Liver (tissue), 9 donors: ENCODE measurements around the gene ADH7. TPM values are rescaled to one million over a fixed set of nuclear protein-coding genes. Genes with fewer than 3 reads are reported as not detected.

ENCODE experiments used
- DNase-seq: peaks from one replicate; pipeline ENCODE4 v3.0.0-alpha.2; 2017; ENCODE audit warnings: low spot score
- H3K27ac ChIP-seq, 2 donors: one replicate each; pipeline ENCODE4 v1.7.0; 2013; ENCODE audit warnings: inconsistent platforms in 2 of 2, low read length in 2 of 2, control low read depth in 1 of 2, low read depth in 1 of 2, mild to moderate bottlenecking in 1 of 2
- H3K27me3 ChIP-seq, 4 donors: one replicate each; pipeline versions ENCODE4 v1.6.1 to v1.7.0; 2013; ENCODE audit warnings: low read length in 3 of 4, inconsistent platforms in 1 of 4, mild to moderate bottlenecking in 1 of 4, moderate library complexity in 1 of 4; ENCODE audit not compliant: control insufficient read depth in 4 of 4, insufficient read depth in 4 of 4
- H3K36me3 ChIP-seq, 4 donors: one replicate each; pipeline versions ENCODE4 v1.6.1 to v1.7.0; 2013; ENCODE audit warnings: low read length in 3 of 4, mild to moderate bottlenecking in 3 of 4, low read depth in 1 of 4, moderate library complexity in 1 of 4; ENCODE audit not compliant: control insufficient read depth in 4 of 4, insufficient read depth in 3 of 4
- H3K4me1 ChIP-seq, 4 donors: one replicate each; pipeline versions ENCODE4 v1.6.1 to v1.7.0; 2013; ENCODE audit warnings: low read length in 3 of 4, mild to moderate bottlenecking in 3 of 4, moderate library complexity in 1 of 4; ENCODE audit not compliant: control insufficient read depth in 4 of 4, insufficient read depth in 4 of 4
- H3K4me3 ChIP-seq, 3 donors: one replicate each; pipeline versions ENCODE4 v1.6.1 to v1.7.0; 2013; ENCODE audit warnings: low read length in 3 of 3, control low read depth in 1 of 3, low read depth in 1 of 3, mild to moderate bottlenecking in 1 of 3
- H3K9ac ChIP-seq, 2 donors: one replicate each; pipeline ENCODE4 v1.7.0; 2013; ENCODE audit warnings: low read length in 2 of 2, mild to moderate bottlenecking in 2 of 2, moderate library complexity in 2 of 2, control low read depth in 1 of 2, low read depth in 1 of 2
- H3K9me3 ChIP-seq, 4 donors: one replicate each; pipeline versions ENCODE4 v1.6.1 to v1.7.0; 2013; ENCODE audit warnings: low read length in 3 of 4; ENCODE audit not compliant: control insufficient read depth in 4 of 4
- ATF3 ChIP-seq: IDR thresholded peaks from 2 replicates; pipeline ENCODE4 v1.6.1; 2016; ENCODE audit warnings: antibody characterized with exemption
- CTCF ChIP-seq: fragments of 150-350 bp; IDR thresholded peaks from 2 replicates; pipeline ENCODE4 v1.5.1; 2017; ENCODE audit warnings: improper control_type of control experiment, low read depth, low read length; ENCODE audit not compliant: missing input control
- EGR1 ChIP-seq, 2 donors: IDR thresholded peaks; 2 replicates each; pipeline ENCODE4 v1.6.1; 2016 to 2018; ENCODE audit warnings: antibody characterized with exemption in 2 of 2, low read depth in 2 of 2
- GABPA ChIP-seq, 2 donors: IDR thresholded peaks in 1 of 2; conservative IDR thresholded peaks in 1 of 2; 2 replicates each; pipeline ENCODE4 v1.6.1; 2016; ENCODE audit warnings: antibody characterized with exemption in 2 of 2, mild to moderate bottlenecking in 1 of 2, moderate library complexity in 1 of 2
- HNF4G ChIP-seq: IDR thresholded peaks from 2 replicates; pipeline ENCODE4 v1.6.1; 2016; ENCODE audit warnings: antibody characterized with exemption
- JUND ChIP-seq, 2 donors: IDR thresholded peaks; 2 replicates each; pipeline ENCODE4 v1.6.1; 2016; ENCODE audit warnings: antibody characterized with exemption in 2 of 2
- MAX ChIP-seq: IDR thresholded peaks from 2 replicates; pipeline ENCODE4 v1.6.1; 2016; ENCODE audit warnings: antibody characterized with exemption
- NR2F2 ChIP-seq: IDR thresholded peaks from 2 replicates; pipeline ENCODE4 v1.6.1; 2016; ENCODE audit warnings: antibody characterized with exemption
- REST ChIP-seq: IDR thresholded peaks from 2 replicates; pipeline ENCODE4 v1.6.1; 2016; ENCODE audit warnings: antibody characterized with exemption, mild to moderate bottlenecking
- TAF1 ChIP-seq: conservative IDR thresholded peaks from 2 replicates; pipeline ENCODE4 v1.6.1; 2016; ENCODE audit warnings: antibody characterized with exemption, mild to moderate bottlenecking
- YY1 ChIP-seq: IDR thresholded peaks from 2 replicates; pipeline ENCODE4 v1.6.1; 2016; ENCODE audit warnings: antibody characterized with exemption, mild to moderate bottlenecking
- ZBTB33 ChIP-seq: IDR thresholded peaks from 2 replicates; pipeline ENCODE4 v1.6.1; 2016; ENCODE audit warnings: antibody characterized with exemption
- polyA plus RNA-seq, 2 donors: library from polyadenylated mRNA; stranded (reverse) in 1 of 2; unstranded in 1 of 2; fragments of 200-250 nt in 1 of 2; fragments of >200 nt in 1 of 2; fragmentation: Nextera tagmentation in 1 of 2; extraction: Ambion mirVana in 1 of 2; gene quantifications; one replicate each; pipeline versions ENCODE4 v1.2.1 to v1.2.3, GENCODE V29; 2013 to 2015
- total RNA-seq, 2 donors: library from RNA; depleted of rRNA; stranded (reverse); fragments of >200 nt; gene quantifications; one replicate each; pipeline ENCODE4 v1.2.3, GENCODE V29; 2014
- donor health status: healthy.
- donor health status: healthy.
- donor health status: healthy.
- donor health status: healthy.
- donor health status: healthy.

ADH7 gene
- total and polyA plus RNA-seq, 4 donors = under 0.01 TPM; not detected in 3

- no peak for TF ChIP-seq GABPA (IDR thresholded peaks at IDR 0.05 in 1 of 2, conservative IDR thresholded peaks at IDR 0.05 in 1 of 2)
- no peak for TF ChIP-seq MAX
- no peak for TF ChIP-seq ATF3
- TF ChIP-seq REST = no peak
- TF ChIP-seq NR2F2 = no peak
Observed at GRCh38 chr4:99366491-99366890, 68.7 kb downstream of the ADH7 start (continued).

- no peak for TF ChIP-seq CTCF
- no peak for TF ChIP-seq HNF4G
- TF ChIP-seq YY1 = no peak
- no peak for TF ChIP-seq REST
- TF ChIP-seq ATF3 = no peak
- no peak for TF ChIP-seq GABPA (IDR thresholded peaks at IDR 0.05 in 1 of 2, conservative IDR thresholded peaks at IDR 0.05 in 1 of 2)
- no peak for TF ChIP-seq ZBTB33
- no peak for TF ChIP-seq EGR1 (IDR thresholded peaks at IDR 0.05; ENCODE audit: low read depth in 2 of 2)
- TF ChIP-seq TAF1 = no peak
- TF ChIP-seq JUND (IDR thresholded peaks at IDR 0.05) = no peak
- Histone ChIP-seq H3K27ac (no peak overlapping the region), H3K4me1 (no peaks in the 10 kb centered on the region), H3K9me3 (no peaks in the 10 kb centered on the region), H3K36me3 (no peaks in the 10 kb centered on the region), H3K9ac (no peak overlapping the region), H3K27me3 (no peaks in the 10 kb centered on the region), H3K4me3 (no peak overlapping the region)
- DNase-seq = no peak
Observed at GRCh38 chr4:99362768-99363167, 72.4 kb downstream of the ADH7 start.

Other genes starting within 250 kb of the ADH7 start
- 100 to 1,000 TPM; 115 to 163 TPM for gene ADH6, start 216.1 kb downstream of the ADH7 start, total RNA-seq
- gene ADH6, start 216.1 kb downstream of the ADH7 start, polyA plus RNA-seq = 10 to 100 TPM; 36.7 to 98.2 TPM
- gene ADH1A, start 144.4 kb downstream of the ADH7 start, total RNA-seq = 100 to 1,000 TPM; 202 to 493 TPM
- 100 to 1,000 TPM; 123 to 554 TPM for gene ADH1A, start 144.4 kb downstream of the ADH7 start, polyA plus RNA-seq
- 1,000 to 10,000 TPM in 1 of 2 donors, 10 to 100 TPM in 1; 38.3 to 1,460 TPM for gene ADH1B, start 113.9 kb downstream of the ADH7 start, total RNA-seq
- 1,000 to 10,000 TPM in 1 of 2 donors, 100 to 1,000 TPM in 1; 658 to 1,163 TPM for gene ADH1B, start 113.9 kb downstream of the ADH7 start, polyA plus RNA-seq
- gene ADH1C, start 82.6 kb downstream of the ADH7 start, total RNA-seq = 10 to 100 TPM in 1 of 2 donors, under 1 TPM in 1; 0.84 to 74.3 TPM
- 100 to 1,000 TPM in 1 of 2 donors, 10 to 100 TPM in 1; 88.3 to 374 TPM for gene ADH1C, start 82.6 kb downstream of the ADH7 start, polyA plus RNA-seq
- not detected for gene C4orf17, start 75.7 kb upstream of the ADH7 start, total RNA-seq
- not detected for gene C4orf17, start 75.7 kb upstream of the ADH7 start, polyA plus RNA-seq
- gene TRMT10A, start 128.7 kb upstream of the ADH7 start, total RNA-seq = 1 to 10 TPM; 3.8 to 6.8 TPM
- 1 to 10 TPM; 2.8 to 3.1 TPM for gene TRMT10A, start 128.7 kb upstream of the ADH7 start, polyA plus RNA-seq
- gene MTTP, start 139.5 kb upstream of the ADH7 start, total RNA-seq = 100 to 1,000 TPM in 1 of 2 donors, 10 to 100 TPM in 1; 96.7 to 193 TPM
- gene MTTP, start 139.5 kb upstream of the ADH7 start, polyA plus RNA-seq = 10 to 100 TPM; 58.4 to 71.0 TPM
- gene C4orf54, start 222.5 kb upstream of the ADH7 start, total RNA-seq = under 1 TPM in 1 of 2 donors, not detected in 1; under 0.01 TPM
- not detected for gene C4orf54, start 222.5 kb upstream of the ADH7 start, polyA plus RNA-seq